ENCODE measurements around the gene MTHFSD.

DNA sequence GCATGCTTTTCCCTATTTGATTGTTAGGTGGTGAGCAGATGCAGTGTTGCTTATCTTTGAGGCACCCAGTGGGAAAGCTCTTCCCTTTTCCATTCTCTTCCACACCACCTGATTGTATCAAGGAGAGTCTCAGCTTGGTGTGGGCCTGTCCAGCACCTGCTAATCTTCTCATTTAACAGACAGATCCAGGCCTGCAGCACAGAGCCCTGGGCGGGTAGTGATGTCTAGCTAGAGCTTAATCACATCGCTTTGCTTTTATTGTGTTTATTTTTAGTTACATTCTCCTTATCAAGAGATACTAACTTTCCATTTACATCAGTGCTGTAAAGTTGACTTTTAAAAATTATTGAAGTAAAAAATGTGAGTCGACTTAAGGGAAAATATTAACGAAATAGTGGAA lies 47.5 kb upstream of the MTHFSD start:
- TF ChIP-seq, protein P1, sequence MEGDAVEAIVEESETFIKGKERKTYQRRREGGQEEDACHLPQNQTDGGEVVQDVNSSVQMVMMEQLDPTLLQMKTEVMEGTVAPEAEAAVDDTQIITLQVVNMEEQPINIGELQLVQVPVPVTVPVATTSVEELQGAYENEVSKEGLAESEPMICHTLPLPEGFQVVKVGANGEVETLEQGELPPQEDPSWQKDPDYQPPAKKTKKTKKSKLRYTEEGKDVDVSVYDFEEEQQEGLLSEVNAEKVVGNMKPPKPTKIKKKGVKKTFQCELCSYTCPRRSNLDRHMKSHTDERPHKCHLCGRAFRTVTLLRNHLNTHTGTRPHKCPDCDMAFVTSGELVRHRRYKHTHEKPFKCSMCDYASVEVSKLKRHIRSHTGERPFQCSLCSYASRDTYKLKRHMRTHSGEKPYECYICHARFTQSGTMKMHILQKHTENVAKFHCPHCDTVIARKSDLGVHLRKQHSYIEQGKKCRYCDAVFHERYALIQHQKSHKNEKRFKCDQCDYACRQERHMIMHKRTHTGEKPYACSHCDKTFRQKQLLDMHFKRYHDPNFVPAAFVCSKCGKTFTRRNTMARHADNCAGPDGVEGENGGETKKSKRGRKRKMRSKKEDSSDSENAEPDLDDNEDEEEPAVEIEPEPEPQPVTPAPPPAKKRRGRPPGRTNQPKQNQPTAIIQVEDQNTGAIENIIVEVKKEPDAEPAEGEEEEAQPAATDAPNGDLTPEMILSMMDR (IDR thresholded peaks at IDR 0.05), result no peak
- TF ChIP-seq POLR2A (IDR thresholded peaks at IDR 0.05) (no peak), EP300 (IDR thresholded peaks at IDR 0.05) (no peak)

All from ovary (tissue), 3 donors.